ENCODE results near the gene ACTRT2. TPM values are rescaled to one million over a fixed set of nuclear protein-coding genes. Genes with fewer than 3 reads are reported as not detected.

The ACTRT2 gene
- total RNA-seq, 1 experiment from 2014 or later, result not detected

DNA sequence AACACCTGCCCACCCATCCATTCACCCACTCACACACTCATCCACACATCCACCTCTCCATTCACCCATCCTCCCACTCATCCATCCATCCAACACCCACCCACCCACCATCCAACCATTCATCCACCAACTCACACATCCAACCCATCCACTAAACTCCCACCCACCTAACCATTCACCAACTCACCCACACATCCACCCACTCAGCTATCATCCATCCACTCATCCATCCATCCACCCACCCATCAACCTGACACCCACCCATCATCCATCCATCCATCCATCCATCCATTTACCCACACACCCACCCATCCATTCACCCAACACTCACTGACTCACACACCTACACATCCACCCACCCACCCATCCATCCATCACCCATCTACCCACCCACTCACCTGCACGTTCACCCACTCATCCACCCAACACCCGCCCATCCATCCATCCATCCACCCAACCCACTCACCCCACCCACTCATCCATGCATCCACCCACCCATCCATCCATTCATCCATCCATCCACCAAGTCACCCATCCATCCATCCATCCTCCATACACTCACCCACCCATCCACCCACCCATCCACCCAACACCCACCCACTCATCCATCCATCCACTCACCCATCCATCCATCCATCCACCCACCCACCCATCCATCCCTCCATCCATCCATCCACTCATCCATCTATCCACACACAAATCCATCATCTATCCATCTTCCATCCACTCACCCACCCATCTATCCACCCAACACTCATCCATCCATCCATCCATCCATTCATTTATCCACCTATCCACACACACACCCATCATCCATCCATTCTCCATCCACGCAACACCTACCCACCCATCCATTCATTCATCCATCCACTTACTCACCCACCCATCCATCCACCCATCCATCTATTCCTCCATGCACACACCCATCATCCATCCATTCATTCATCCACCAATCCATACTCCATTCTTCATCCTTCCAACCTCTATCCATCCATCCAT lies 30.3 kb downstream of the ACTRT2 start:
- Mint-ChIP-seq H3K36me3 (ENCODE audit: insufficient read depth in 1 of 3, low read depth in 3 of 3) (peaks cover 0 to 5% (median 0%) of the 10 kb centered on the region in 3 experiments; a peak in 3 of 7 replicates), H3K27ac (no peak overlapping the region), H3K9me3 (peaks cover 4 to 45% of the 10 kb centered on the region in 2 experiments), H3K4me3 (no peak overlapping the region; a peak in 1 of 5 replicates), H3K4me1 (no peaks in the 10 kb centered on the region), H3K27me3 (ENCODE audit: low read depth) (peaks cover 18% of the 10 kb centered on the region)
- no peak overlapping the region for H2BK12ac ChIP-seq (ENCODE audit: insufficient read length, low read depth, low read length)
- no peaks in the 10 kb centered on the region for H3K79me1 ChIP-seq (ENCODE audit: insufficient read depth, low read depth, low read length, poor library complexity, severe bottlenecking)
- no peaks in the 10 kb centered on the region for H4K20me1 ChIP-seq (ENCODE audit: control insufficient read depth, insufficient read depth, insufficient read length)
- no peaks in the 10 kb centered on the region for H3K4me1 ChIP-seq (ENCODE audit: insufficient read depth, low read length)
- H3K27me3 ChIP-seq (ENCODE audit: insufficient read depth, low read length), result no peaks in the 10 kb centered on the region
- no peaks in the 10 kb centered on the region for H3K23me2 ChIP-seq (ENCODE audit: insufficient read length, low read depth, low read length, poor library complexity, severe bottlenecking)
- no peak overlapping the region for H2BK5ac ChIP-seq (ENCODE audit: insufficient read length, low read length)
- no peak overlapping the region for H3K23ac ChIP-seq (ENCODE audit: insufficient read length, low read depth, low read length)
- H4K8ac ChIP-seq (replicated peaks; ENCODE audit: insufficient read length, low read depth, low read length), result no peak overlapping the region
- H3K9ac ChIP-seq (ENCODE audit: extremely low read depth, insufficient read length, low read length), result no peak overlapping the region
- H4K5ac ChIP-seq (ENCODE audit: insufficient read length, low read depth, low read length), result no peak overlapping the region
- no peak overlapping the region for H2BK15ac ChIP-seq (ENCODE audit: low read depth, low read length)
- H3K14ac ChIP-seq (ENCODE audit: insufficient read depth, low read length), result no peak overlapping the region
- no peaks in the 10 kb centered on the region for H3K79me2 ChIP-seq (ENCODE audit: insufficient read depth, low read length)
- no peak overlapping the region for H2BK120ac ChIP-seq (ENCODE audit: low read depth, low read length, poor library complexity, severe bottlenecking)
- H2AFZ ChIP-seq (ENCODE audit: low read length), result no peak overlapping the region
- no peak overlapping the region for H3K4ac ChIP-seq (ENCODE audit: low read depth, low read length)
- no peak overlapping the region for H3T11ph ChIP-seq (ENCODE audit: low read length)
- no peak overlapping the region for H2AK5ac ChIP-seq (ENCODE audit: insufficient read length, low read length)
- H3K27ac ChIP-seq (ENCODE audit: insufficient read length, low read depth, low read length), result no peak overlapping the region
- H2BK20ac ChIP-seq (ENCODE audit: low read depth, low read length, poor library complexity, severe bottlenecking), result no peak overlapping the region
- TF ChIP-seq, protein P1, sequence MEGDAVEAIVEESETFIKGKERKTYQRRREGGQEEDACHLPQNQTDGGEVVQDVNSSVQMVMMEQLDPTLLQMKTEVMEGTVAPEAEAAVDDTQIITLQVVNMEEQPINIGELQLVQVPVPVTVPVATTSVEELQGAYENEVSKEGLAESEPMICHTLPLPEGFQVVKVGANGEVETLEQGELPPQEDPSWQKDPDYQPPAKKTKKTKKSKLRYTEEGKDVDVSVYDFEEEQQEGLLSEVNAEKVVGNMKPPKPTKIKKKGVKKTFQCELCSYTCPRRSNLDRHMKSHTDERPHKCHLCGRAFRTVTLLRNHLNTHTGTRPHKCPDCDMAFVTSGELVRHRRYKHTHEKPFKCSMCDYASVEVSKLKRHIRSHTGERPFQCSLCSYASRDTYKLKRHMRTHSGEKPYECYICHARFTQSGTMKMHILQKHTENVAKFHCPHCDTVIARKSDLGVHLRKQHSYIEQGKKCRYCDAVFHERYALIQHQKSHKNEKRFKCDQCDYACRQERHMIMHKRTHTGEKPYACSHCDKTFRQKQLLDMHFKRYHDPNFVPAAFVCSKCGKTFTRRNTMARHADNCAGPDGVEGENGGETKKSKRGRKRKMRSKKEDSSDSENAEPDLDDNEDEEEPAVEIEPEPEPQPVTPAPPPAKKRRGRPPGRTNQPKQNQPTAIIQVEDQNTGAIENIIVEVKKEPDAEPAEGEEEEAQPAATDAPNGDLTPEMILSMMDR (conservative IDR thresholded peaks at IDR 0.05), result no peak
- no peak overlapping the region for H3K56ac ChIP-seq (ENCODE audit: insufficient read length, low read depth, low read length)
- DNase-seq, result peak; percentile 4
- H3K9me3 ChIP-seq (ENCODE audit: control insufficient read depth, low read depth, low read length), result peaks cover 8% of the 10 kb centered on the region
- H3K18ac ChIP-seq (ENCODE audit: insufficient read length, low read depth, low read length), result no peak overlapping the region
- WGBS (ENCODE audit: extremely low coverage, insufficient read length, low lambda C conversion rate), result 100% methylated on average over 2 of the region's 3 CpGs
- no peak overlapping the region for H4K91ac ChIP-seq (ENCODE audit: insufficient read length, low read depth, low read length)
- no peak overlapping the region for H3K4me2 ChIP-seq (ENCODE audit: insufficient read depth, insufficient read length, low read length)
